GM12875 (cell line): ENCODE measurements around the gene PIAS2.
"Not testable (repeated sequence)": the region's sequence is repeated elsewhere in the genome, so short reads cannot be mapped to it uniquely, and the experiment has no call there.

Experiments used
- H3K4me3 ChIP-seq: one replicate; pipeline ENCODE4 v1.5.1; 2011; ENCODE audit warnings: low read depth, low read length, control low read depth
- TF ChIP-seq, protein P1 (sequence below): IDR thresholded peaks from 2 replicates; pipeline ENCODE4 v1.5.1; 2011; ENCODE audit warnings: low read depth, mild to moderate bottlenecking, control low read depth, inconsistent platforms, low read length, moderate library complexity, borderline replicate concordance; ENCODE audit not compliant: insufficient read depth

The PIAS2 gene

DNA sequence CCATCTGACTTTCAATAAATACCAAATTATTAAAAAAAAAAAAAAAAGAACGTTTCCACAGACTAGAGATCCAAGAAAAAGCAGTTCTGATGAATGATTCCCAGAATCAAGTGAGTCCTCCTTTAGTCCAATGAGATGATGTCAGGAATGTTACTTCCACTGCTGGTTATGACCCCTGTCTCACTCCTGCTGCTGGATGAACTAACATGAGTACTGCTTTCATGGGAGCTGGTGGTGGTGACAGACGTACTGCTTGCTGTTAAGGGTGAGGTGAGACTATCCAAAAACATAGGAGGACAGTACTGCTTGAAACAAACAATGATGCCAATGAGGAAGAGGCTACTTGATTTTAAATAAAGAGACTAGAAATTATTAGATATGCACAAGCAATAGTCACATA is 105.0 kb downstream of the PIAS2 start:
- no peak overlapping the region for H3K4me3 ChIP-seq
- TF ChIP-seq, protein P1, sequence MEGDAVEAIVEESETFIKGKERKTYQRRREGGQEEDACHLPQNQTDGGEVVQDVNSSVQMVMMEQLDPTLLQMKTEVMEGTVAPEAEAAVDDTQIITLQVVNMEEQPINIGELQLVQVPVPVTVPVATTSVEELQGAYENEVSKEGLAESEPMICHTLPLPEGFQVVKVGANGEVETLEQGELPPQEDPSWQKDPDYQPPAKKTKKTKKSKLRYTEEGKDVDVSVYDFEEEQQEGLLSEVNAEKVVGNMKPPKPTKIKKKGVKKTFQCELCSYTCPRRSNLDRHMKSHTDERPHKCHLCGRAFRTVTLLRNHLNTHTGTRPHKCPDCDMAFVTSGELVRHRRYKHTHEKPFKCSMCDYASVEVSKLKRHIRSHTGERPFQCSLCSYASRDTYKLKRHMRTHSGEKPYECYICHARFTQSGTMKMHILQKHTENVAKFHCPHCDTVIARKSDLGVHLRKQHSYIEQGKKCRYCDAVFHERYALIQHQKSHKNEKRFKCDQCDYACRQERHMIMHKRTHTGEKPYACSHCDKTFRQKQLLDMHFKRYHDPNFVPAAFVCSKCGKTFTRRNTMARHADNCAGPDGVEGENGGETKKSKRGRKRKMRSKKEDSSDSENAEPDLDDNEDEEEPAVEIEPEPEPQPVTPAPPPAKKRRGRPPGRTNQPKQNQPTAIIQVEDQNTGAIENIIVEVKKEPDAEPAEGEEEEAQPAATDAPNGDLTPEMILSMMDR: no peak

GRCh38 chr18:46810481-46811000 is 106.8 kb downstream of the PIAS2 start:
- TF ChIP-seq, protein P1: no peak
- no peak overlapping the region for H3K4me3 ChIP-seq

DNA sequence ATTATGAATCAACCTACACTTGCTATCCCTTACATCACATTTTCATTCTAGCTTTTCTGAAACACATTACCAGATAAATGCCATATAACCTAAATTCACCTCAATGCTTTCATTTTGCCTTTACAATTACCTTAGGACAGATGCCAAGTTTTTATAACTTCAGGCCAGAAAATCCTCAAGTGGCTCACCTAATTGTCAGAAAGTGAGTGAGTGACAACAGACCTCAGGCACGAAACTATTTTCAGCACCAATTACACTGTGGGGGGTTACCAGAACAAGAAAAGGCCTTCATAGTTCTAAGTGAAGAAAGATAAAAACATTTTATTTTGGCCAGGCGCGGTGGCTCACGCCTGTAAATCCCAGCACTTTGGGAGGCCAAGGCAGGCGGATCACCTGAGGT is 108.2 kb downstream of the PIAS2 start:
- TF ChIP-seq, protein P1: no peak
- no peak overlapping the region for H3K4me3 ChIP-seq

GRCh38 chr18:46795945-46796344 is 121.4 kb downstream of the PIAS2 start:
- not testable (repeated sequence) for H3K4me3 ChIP-seq

DNA sequence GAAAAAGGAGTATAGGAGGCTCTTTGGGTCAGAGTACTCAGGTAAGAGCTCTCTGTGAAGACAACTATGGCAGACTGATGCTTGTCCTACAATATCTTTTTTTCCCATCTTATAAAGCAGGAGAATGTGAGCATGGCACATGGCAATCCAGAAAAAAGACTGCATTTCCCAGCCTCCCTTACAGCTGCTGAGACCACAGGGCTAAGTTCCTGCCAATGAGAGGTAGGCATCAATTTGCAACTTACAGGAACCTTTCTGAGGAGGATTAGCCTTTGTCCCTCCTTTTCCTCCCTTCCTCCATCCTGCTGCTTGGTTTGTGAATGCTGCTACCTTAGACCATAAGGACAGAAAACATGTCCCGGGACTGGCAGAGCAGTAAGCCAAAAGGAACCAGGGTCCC is 122.7 kb downstream of the PIAS2 start:
- TF ChIP-seq, protein P1: no peak
- H3K4me3 ChIP-seq: no peak overlapping the region

- TF ChIP-seq, protein P1: no peak
- H3K4me3 ChIP-seq: no peak overlapping the region
These were observed 123.7 kb downstream of the PIAS2 start for GRCh38 chr18:46793565-46793964.

- TF ChIP-seq, protein P1: no peak
- H3K4me3 ChIP-seq: no peak overlapping the region
These were observed 128.2 kb downstream of the PIAS2 start for GRCh38 chr18:46789088-46789487.

DNA sequence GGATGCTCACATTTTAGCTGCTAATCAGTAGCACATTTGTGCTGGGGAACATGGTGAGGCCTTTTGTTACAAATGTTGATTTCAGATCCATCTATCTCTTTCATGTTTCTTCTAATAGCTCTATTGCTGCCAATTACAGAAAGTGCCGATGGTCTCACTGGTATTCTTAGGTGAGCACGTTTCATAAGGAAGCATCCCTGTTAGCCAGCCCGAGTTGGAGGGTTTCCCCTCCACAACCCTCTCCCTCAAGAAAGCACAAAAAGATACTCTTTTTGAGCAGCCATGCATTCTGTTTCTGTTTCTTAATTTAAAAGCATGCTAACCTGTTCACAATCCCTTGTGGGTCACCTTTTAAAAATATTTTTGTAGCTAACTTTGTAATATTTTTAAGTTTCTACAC is 129.6 kb downstream of the PIAS2 start:
- TF ChIP-seq, protein P1: no peak
- H3K4me3 ChIP-seq: no peak overlapping the region
